Uterus (tissue), 4 donors: ENCODE measurements around the gene HNRNPAB. TPM values are rescaled to one million over a fixed set of nuclear protein-coding genes. Genes with fewer than 3 reads are reported as not detected.
"Not testable (repeated sequence)": the region's sequence is repeated elsewhere in the genome, so short reads cannot be mapped to it uniquely, and the experiment has no call there.

ENCODE experiments used
- DNase-seq, 2 donors: peaks; one replicate each; pipeline ENCODE4 v3.0.0-alpha.2; 2019 to 2020
- H3K27ac ChIP-seq, 2 donors: fragments of 200-600 bp; sonication (generic); 1 replicate in 1 of 2; 2 replicates in 1 of 2; pipeline ENCODE4 v1.5.1; 2016 to 2018
- H3K27me3 ChIP-seq, 2 donors: fragments of 200-600 bp; sonication (generic); one replicate each; pipeline ENCODE4 v1.5.1; 2018 to 2019; ENCODE audit warnings: control low read depth in 1 of 2
- H3K36me3 ChIP-seq, 2 donors: fragments of 200-600 bp; sonication (generic); one replicate each; pipeline ENCODE4 v1.5.1; 2019; ENCODE audit warnings: control low read depth in 1 of 2
- H3K4me1 ChIP-seq, 2 donors: fragments of 200-600 bp; sonication (generic); one replicate each; pipeline ENCODE4 v1.5.1; 2018 to 2019; ENCODE audit warnings: control low read depth in 1 of 2
- H3K4me3 ChIP-seq, 2 donors: fragments of 200-600 bp; sonication (generic); 1 replicate in 1 of 2; 2 replicates in 1 of 2; pipeline ENCODE4 v1.5.1; 2018 to 2019; ENCODE audit warnings: mild to moderate bottlenecking in 1 of 2
- H3K9me3 ChIP-seq, 2 donors: fragments of 200-600 bp; sonication (generic); one replicate each; pipeline ENCODE4 v1.5.1; 2019; ENCODE audit warnings: control low read depth in 1 of 2
- POLR2A ChIP-seq, 2 donors: fragments of 450-650 bp; IDR thresholded peaks; one replicate each; pipeline ENCODE4 v1.6.1; 2016; ENCODE audit warnings: antibody characterized with exemption in 2 of 2, mild to moderate bottlenecking in 1 of 2, moderate library complexity in 1 of 2
- intact Hi-C: fragments of 100-400 bp; cut with DNase I; formaldehyde crosslinking; loops from one replicate; pipeline ENCODE4 v1.15.1; 2023; ENCODE audit warnings: low total_unique reads
- total RNA-seq, 4 donors: library from RNA; depleted of rRNA in 3 of 4; stranded (reverse); fragments of >200 nt in 3 of 4; gene quantifications; one replicate each; pipeline versions ENCODE4 v1.1.0 to v1.2.4, GENCODE V29; 2014 to 2023
- TF ChIP-seq, protein P1 (sequence below), 4 experiments: fragments of 200-600 bp in 2 of 4; fragments of 450-650 bp in 2 of 4; sonication (generic) in 2 of 4; IDR thresholded peaks; one replicate each; pipeline ENCODE4 v1.5.1; 2016 to 2019; ENCODE audit warnings: antibody characterized with exemption in 4 of 4, mild to moderate bottlenecking in 2 of 4, moderate library complexity in 1 of 4
- donor health status: DM: yes; HTN: yes; CAD: no.

Gene HNRNPAB
- total RNA-seq, 4 donors from 2014 or later, result 45.1 to 112 (median 73.4) TPM

DNA sequence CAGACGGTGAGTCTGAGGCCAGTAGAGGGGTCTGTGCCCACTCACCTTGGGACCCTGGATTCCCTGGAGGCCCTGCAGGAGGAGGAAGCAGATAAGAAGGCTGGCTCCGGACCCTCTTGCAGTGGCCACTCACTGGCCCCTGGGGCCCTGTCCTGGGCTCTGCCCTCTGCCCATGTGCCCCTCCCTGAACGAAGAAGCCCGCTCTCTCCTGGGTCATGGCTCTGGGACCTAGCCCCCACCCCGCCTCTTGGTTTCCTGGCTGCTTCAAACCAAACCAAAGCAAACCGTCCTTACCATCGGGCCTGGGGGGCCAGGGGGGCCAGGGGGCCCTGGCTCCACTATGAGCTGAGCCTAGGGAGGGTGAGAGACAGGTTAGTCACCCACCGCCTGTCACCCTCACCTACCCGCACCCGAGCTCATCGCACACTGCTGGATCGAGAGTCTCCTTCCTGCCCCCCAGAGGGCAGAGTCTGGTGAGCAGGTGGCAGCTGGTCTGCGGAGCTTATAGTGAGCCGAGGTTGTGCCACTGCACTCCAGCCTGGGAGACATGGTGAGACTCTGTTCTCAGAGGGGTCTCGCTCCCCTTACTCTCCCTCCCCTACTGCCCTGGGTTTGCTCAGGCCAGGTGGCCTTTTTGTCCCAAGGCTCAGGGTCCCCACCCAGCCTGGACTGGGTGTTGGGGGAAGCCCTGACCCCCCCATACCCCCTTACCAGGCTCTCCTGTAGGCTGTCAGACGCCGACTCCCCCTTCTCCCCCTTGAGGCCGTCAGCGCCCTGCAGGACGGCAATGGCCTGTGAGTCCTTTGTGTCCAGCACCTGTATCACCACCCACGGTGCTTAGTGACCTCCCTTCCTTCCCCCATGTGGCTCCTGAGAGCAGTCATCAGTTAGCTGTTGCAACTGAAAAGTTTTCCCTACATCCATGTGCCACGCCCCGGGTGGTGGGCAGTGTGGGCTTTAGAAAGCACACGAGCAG lies 43.4 kb downstream of the HNRNPAB start:
- Histone ChIP-seq H3K9me3 (no peaks in the 10 kb centered on the region), H3K27me3 (no peaks in the 10 kb centered on the region), H3K36me3 (no peaks in the 10 kb centered on the region), H3K4me3 (no peak overlapping the region), H3K27ac (no peak overlapping the region), H3K4me1 (no peaks in the 10 kb centered on the region)
- intact Hi-C loops, result no loop called here
- DNase-seq, result no peak
- TF ChIP-seq POLR2A (IDR thresholded peaks at IDR 0.05), result no peak
- TF ChIP-seq, protein P1, sequence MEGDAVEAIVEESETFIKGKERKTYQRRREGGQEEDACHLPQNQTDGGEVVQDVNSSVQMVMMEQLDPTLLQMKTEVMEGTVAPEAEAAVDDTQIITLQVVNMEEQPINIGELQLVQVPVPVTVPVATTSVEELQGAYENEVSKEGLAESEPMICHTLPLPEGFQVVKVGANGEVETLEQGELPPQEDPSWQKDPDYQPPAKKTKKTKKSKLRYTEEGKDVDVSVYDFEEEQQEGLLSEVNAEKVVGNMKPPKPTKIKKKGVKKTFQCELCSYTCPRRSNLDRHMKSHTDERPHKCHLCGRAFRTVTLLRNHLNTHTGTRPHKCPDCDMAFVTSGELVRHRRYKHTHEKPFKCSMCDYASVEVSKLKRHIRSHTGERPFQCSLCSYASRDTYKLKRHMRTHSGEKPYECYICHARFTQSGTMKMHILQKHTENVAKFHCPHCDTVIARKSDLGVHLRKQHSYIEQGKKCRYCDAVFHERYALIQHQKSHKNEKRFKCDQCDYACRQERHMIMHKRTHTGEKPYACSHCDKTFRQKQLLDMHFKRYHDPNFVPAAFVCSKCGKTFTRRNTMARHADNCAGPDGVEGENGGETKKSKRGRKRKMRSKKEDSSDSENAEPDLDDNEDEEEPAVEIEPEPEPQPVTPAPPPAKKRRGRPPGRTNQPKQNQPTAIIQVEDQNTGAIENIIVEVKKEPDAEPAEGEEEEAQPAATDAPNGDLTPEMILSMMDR (IDR thresholded peaks at IDR 0.05), result no peak

DNA sequence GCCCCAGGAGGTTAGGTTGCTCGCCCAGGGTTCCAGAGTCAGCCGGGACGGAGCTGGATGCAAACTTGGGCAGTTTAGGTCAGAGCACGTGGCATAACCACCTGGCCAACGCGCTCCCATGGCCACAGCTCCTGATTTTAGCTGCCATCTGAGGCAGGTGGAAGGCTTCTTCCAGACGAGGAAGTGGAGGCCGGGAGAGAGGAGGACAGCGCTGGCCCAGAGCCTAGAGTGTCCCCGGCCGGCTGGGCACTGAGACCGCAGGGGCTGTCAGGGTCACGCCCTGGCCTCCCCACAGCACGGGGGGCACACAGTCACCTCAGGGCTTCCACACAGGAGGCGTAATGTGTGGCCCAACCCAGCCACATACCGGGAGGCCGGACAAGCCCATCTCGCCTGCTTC lies 44.4 kb downstream of the HNRNPAB start:
- TF ChIP-seq, protein P1 (IDR thresholded peaks at IDR 0.05), result no peak
- TF ChIP-seq POLR2A (IDR thresholded peaks at IDR 0.05), result no peak
- DNase-seq, result no peak
- Histone ChIP-seq H3K27ac (no peak overlapping the region), H3K4me3 (no peak overlapping the region), H3K4me1 (no peaks in the 10 kb centered on the region), H3K9me3 (no peaks in the 10 kb centered on the region), H3K27me3 (no peaks in the 10 kb centered on the region), H3K36me3 (no peaks in the 10 kb centered on the region)
- intact Hi-C loops, result no loop called here

DNA sequence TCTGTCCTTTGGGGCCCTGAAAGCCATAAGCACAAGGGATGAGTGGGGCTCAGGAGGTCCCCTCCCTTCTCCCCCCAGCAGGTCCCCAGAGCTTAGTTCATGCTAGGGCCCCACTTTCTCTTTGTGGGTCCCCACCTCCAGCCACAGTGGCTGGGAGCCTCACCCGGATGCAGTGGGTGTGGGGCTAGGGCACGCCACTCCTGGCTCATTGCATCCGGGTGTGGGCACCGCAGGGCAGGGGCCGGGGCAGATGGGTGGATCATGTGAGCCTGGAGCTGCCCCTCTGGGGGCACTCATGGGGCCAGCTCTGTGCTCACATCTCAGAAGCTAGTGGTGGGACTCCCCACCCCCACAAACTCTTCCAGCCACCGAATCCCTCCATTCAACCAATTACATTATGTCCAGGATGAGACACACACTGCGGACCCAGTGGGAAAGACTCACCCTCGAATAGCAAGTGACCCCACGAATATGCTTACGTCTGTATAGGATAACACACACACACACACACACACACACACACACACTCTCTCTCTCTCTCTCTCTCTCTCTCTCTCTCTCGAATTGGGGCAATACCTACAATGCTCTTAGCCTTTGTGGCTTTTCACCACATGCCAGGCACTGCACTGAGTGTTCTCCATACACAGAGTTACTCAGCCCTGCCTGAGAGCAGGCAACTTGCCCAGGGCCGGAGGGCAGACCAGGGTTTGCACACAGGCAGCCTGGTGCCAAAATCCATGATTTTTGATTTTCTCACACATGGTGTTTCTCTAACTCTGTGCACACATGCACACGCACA lies 45.1 kb downstream of the HNRNPAB start:
- H3K27ac ChIP-seq, result no peak overlapping the region
- H3K4me1 ChIP-seq, result no peaks in the 10 kb centered on the region
- no peaks in the 10 kb centered on the region for H3K36me3 ChIP-seq
- intact Hi-C loops, result no loop called here
- no peak for DNase-seq
- H3K9me3 ChIP-seq, result no peaks in the 10 kb centered on the region
- H3K4me3 ChIP-seq, result no peak overlapping the region
- no peaks in the 10 kb centered on the region for H3K27me3 ChIP-seq
- TF ChIP-seq, protein P1 (IDR thresholded peaks at IDR 0.05), result no peak
- TF ChIP-seq POLR2A (IDR thresholded peaks at IDR 0.05), result no peak

DNA sequence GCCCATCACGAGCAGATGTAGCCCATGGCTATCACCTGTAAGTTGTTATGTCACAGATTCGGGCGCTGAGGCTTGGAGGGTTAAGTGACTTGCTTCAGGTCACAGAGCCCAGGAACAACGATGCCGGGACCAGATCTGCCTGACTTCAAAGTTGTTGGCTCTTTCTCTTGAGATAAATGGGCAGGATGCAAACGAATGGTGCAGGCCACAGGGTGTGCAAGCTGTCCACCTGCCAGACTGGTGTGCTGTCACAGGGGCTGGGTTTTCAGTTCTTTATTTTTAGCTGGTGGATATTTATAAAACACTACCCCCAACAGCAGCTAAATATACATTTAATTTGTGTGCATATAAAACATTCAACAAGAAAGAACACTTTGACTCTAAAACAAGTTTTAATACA lies 45.9 kb downstream of the HNRNPAB start:
- no peak for TF ChIP-seq POLR2A (IDR thresholded peaks at IDR 0.05)
- TF ChIP-seq, protein P1 (IDR thresholded peaks at IDR 0.05), result no peak
- DNase-seq, result no peak
- Histone ChIP-seq H3K27me3 (no peaks in the 10 kb centered on the region), H3K4me3 (no peak overlapping the region), H3K36me3 (no peaks in the 10 kb centered on the region), H3K9me3 (no peaks in the 10 kb centered on the region), H3K4me1 (no peaks in the 10 kb centered on the region), H3K27ac (no peak overlapping the region)
- intact Hi-C loops, result no loop called here

DNA sequence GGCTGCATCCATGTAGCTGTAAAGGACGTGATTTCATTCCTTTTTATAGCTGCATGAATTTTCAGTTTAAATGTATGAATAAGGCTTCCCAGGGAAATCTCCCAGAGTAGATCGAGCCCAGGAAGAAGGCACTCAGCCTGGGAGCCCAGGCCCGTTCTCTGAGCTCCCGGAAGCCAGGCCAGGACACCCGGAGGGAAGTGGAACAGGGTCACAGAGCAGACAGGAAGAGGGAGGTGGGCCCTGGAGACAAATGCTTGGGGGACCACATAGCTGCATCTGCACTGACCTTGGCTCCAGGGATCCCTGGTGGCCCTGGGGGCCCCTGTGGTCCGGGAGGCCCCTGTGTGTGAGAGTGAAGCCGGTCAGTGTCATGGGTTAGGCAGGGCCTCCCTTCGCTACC lies 47.9 kb downstream of the HNRNPAB start:
- Histone ChIP-seq H3K27me3 (no peaks in the 10 kb centered on the region), H3K4me1 (no peaks in the 10 kb centered on the region), H3K9me3 (no peaks in the 10 kb centered on the region), H3K4me3 (no peak overlapping the region), H3K27ac (no peak overlapping the region), H3K36me3 (no peaks in the 10 kb centered on the region)
- no peak for TF ChIP-seq POLR2A (IDR thresholded peaks at IDR 0.05)
- TF ChIP-seq, protein P1 (IDR thresholded peaks at IDR 0.05), result no peak
- no peak for DNase-seq
- intact Hi-C loops, result no loop called here

DNA sequence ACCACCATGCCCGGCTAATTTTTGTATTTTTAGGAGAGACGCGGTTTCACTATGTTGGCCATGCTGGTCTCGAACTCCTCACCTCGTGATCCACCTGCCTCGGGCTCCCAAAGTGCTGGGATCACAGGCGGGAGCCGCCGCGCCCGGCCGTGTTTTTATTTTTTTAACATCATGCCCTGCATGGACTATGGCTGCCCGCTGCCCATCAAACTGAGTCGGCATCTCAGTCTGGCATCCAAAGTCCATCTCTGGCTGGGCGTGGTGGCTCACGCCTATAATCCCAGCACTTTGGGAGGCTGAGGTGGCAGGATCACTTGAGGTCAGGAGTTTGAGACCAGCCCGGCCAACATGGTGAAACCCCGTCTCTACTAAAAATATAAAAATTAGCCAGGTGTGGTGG lies 49.3 kb downstream of the HNRNPAB start:
- H3K4me1 ChIP-seq, H3K36me3 ChIP-seq, H3K27me3 ChIP-seq, H3K9me3 ChIP-seq, intact Hi-C loops, H3K27ac ChIP-seq, H3K4me3 ChIP-seq, DNase-seq: not testable (repeated sequence)
